ENCODE data around the gene ARHGAP21.
"Not testable (repeated sequence)": the region's sequence is repeated elsewhere in the genome, so short reads cannot be mapped to it uniquely, and the experiment has no call there.

ARHGAP21 gene

DNA sequence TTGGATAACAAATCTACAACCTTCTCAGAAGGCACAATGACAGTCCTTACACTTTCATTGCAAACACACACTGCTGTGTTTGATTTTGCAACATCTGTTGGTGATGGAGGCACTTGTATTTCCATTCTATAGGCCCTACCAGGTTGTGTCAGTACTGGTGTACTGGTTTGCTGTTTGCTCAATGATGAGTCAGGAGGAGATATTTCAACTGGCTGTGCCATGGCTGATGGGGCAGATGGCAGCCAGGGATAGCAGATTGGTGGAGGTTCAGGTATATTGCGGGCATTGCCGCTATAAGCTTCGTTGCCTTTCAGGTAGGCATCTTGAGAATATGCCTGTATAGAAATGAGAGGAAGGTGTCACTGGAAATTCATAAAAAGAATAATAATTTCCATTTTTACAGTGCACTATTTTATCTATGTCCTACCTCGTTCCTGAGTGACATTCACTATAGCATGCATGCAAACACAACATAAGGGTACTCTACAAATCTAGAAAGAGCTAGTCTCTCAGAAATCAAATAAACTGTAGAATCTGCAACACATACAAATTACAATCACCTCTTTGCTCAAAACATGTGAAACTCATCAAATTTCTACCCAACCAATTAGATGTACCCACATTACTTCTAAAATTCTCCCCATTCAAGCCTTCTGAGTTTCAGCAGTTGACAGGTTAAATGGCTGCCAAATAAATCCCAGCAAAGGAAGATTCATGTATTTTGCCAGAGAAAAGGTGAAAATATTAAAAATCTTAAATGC is 102.5 kb downstream of the ARHGAP21 start:
- DNase-seq, result not testable (repeated sequence)

DNA sequence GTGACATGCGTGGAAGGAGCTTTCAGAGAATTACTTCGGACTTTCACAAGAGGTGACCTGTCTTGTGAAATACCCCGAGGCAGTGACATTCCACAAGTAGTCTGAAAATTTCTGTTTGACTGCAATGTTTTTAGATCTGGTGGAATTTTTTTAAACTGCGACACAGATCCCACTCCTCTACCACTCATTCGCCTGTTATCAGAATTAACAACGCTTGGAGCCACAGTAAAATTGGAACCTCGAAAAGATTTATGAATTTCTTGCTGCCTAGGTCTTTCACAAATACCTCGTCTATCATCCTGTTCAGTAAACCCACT is 103.7 kb downstream of the ARHGAP21 start:
- not testable (repeated sequence) for DNase-seq

DNA sequence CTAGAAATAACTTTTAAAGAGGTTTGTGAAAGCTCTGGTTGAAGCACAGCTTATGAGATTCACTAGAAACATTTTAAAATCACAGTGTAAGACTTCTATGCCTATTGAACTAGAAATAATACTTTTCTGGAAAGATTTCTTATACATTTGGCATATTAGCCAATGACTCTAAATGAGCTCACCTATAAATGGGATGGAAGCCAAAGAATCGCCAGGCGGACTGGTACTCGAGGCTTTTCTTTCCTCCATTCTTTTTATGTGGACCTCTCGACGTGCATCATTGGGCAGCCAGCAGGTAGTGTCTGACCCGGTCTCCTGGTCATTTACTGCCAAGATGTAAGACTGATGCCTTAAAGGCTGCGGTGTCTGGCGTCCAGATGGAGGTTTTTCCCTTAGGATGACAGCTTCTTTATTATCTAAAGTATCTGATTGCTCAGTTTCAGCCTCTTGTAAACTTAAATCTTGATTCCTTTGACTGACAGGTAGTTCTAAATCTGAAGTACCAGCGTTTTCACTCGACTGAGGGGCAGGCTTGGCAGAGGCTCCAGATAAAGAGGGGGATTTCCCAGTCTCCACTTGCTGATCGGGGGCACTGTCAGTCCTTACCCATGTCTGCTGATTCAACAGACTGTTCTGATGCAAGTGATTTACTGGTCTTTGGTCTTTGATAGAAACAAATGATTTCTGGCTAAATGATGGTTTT is 104.2 kb downstream of the ARHGAP21 start:
- not testable (repeated sequence) for DNase-seq

DNA sequence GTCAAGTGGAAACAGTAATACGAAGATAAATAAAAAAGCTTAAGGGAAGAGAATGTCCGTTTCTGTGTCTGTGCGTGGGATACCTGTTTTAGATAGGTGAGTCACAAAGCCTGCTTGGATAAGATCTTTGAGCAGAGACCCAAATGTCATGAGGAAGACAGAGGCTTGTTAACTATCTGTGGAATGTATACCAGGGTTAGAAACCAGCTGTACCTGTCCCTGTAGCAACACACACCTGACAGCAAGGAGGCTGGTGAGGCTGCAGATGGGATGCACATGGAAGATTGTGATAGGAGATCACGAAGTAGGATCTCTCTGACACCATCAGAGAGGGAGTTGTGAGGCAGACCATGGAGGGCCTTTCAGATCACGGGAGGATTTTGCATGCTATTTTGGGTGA is 105.3 kb downstream of the ARHGAP21 start:
- no peak for DNase-seq

DNA sequence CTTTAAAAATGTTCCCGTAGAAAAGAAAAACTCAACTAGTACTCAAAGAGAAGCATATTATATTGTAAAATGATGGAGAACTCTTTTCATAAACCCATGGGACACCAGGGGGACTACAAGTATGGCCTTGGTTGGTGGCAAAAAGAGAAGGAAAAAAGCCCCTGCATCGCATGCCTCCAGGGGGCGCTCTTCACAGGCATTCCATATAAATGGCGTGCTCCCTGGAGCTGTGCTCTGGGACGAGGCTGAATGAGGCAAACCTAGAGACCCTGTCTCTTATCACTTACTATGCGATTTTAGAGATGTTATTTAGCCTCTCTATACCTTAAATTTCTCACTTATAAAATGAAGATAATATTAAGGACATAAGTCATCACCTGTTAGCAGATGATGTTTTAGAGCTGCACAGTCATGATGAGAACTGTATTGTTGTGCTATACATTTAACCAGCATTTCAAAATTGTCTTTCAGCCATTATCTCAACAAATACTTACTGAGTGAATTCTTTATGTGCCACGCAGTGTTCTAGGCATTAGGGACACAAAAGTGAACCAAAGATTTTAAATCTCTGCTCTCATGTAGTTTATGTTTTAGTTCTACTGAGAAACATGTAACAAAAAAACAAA is 105.8 kb downstream of the ARHGAP21 start:
- DNase-seq, result peak; percentile 46

DNA sequence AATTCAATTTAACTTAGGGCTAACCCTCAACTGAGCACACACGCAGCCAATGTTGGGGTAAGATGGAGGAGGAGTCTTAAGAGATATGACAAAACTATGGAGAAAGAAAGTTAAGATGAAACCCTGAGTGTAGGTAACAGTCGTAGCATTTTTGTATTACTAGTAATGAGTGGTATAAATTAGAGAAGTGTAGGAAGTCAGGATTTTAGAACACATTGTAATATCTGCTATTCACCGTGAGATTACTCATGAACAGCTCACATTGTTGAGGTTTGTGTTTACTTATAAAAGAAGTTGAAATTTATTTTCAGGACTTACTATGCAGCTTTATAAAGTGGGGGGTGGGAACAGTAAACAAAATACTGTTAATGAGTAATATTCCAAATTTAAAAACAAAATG is 107.2 kb downstream of the ARHGAP21 start:
- DNase-seq, result no peak

DNA sequence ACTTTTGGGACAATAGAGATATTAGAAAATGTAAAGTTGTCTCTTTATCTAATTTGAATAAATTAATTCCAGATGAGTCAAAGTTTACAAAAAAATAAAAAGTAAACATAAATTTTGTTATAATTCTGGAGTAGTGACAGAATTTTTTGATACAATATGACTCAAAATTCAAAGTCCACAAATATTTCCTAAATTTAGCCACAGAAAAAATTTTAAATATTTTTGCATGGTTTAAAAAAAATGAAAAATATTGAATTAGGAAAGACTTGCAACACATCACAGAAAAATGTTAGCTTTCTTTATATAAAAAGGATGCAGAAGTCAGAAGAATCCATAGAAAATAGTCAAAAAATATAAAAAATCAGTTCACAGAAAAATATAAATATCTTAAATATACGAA is 117.7 kb downstream of the ARHGAP21 start:
- DNase-seq, result no peak

DNA sequence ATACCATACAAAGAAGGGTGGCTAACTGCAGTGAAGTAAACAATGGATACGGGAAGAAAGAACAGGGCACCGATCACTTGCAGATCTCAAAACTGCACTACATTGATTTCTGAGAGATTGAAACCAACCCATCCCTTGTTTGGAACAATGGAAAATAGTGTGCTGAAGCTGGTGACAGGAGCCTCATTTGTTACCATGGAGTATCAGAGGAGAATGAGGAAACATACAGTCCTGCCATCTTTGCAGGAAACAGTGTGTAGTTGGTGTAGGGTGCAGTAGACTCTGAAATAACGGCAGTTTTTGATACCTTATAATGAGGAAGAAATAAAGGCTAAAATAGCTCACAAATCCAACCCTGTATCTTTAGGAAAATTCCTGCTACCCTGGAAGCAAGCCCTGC is 118.5 kb downstream of the ARHGAP21 start:
- DNase-seq, result no peak

DNA sequence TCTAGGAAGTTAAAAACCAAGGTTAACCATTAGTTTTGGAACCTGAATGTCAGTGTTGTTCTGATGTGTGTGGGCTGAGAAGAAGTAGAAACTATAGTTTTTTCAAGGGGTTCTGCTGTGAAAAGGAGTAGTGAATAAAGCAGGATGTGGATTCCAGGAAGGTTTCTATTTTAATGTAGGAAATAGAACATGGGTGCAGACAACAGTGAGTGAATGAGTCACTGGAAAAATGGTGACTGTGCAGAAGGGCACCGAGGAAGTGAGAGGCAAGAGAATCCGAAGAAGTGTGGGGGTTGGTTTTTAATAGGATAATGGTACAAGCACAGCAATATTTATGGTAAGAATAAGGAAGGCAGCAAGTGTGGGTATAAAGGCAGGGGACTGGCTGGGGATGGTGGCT is 120.4 kb downstream of the ARHGAP21 start:
- no peak for DNase-seq

DNA sequence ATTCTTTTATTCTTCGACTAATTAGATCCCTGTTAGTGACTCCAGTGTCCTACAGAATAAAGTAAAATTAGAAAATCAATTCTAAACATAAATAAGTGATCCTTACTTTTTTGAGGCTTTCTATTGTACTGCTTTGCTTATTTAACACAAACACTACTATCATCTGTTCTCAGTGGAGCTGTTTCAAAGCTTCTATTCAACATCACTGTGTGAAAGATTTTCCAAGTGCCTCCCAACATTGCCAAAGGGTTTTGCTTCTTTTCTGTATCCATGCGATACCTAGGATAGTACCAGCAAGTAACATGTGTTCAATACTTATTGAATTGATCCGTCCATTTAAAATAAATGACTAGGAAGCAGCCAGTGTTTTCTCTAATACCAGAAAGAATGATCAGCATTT is 125.7 kb downstream of the ARHGAP21 start:
- no peak for DNase-seq

DNA sequence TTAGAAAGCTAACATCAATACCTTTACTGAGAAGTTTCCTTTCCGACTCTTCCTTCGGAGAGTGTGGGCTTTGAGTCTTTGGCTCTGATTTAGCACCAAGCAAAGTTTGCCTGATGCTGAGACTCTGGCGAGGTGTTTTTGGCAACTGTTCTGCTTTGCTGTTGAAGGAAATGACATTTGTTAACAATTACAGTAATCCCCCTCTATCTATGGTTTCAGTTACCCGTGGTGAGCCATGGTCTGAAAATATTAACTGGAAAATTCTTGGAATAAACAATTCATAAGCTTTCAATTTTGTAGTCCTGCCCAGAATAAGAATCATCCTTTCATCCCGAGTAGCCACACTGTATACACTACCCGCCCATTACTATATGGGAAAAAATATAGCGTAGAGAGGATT is 126.3 kb downstream of the ARHGAP21 start:
- no peak for DNase-seq

DNA sequence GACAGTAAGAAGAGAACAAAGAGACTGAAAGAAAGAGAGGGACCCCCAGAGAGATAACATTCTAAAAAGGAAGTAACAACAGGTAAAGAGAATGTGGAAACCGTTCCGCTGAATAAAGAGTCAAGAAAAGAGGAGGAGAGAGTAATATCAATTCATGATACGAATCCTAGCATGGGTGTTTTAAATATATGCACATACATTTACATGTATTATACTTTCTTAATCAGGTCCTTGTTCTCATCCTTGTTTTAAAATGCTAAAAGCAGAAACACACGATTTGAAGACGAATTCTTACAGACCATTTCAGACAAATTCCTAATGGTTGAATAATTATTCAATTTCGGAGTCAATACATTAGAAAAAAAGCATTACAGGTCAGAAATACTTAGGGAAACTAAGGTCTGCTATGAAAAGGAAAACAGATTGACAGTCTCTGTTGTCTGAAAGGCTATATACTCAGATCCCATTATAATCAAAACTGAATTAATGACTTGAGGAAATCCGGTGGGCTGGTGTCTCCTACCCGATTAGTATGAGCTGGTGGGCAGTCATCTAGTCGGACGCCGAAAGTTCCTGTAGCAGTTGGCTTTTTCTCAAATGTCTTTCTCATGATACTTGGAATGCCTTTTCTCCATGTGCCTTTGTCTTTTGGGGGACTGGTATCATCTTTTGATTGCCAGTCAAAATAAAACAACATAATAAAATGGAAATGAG is 127.3 kb downstream of the ARHGAP21 start:
- DNase-seq, result no peak

DNA sequence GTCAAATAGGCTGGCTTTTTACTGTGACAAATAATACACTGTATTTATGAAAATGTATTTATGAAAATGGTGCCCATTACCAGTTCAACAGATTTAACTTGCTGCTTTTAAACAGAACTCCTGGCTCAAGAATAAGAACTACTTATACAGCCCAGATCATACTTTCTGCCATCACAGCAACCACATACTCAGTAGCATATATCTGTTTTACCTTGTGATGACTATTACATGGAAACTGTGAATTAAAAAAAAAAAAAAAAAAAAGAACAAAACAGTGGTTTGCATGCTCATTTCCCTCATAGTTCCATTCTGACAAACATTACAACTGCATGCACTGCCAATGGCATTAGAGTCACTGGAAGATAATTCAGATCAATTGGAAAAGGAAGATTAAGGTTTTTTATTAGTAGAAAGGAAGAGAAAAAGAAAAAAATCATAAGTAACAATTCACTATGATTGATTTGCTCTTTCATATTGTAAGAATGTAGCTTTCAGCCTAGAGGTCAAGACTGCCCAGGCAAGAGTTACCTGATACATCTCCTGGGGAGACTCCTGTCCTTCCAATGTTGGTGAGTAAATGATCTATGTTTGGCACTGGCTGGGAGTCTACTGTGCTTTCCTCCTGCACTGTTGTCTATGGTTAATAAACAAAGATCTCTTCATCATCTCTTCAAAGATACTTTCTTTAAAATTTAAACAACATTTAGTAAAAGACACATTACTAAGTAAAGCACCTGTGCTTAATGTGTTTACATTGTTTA is 132.8 kb downstream of the ARHGAP21 start:
- no peak for DNase-seq

DNA sequence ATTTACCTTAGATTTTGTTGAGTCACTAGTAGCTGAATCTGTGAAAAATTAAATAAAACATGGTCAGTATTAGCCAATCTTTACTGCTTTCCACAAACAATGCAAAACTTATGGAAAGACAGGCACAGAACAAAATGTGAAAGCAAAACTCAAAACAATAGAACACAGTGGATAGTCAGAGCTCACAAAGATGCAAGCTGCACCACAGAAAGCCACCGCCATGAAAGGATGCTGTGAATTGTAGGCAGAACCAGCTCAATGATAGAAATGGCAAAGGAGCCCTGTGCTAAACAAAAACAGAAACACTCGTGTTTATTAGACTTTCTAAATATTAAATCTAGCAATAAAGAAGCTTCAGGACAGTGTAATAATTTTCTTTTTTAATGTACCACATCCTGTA is 134.4 kb downstream of the ARHGAP21 start:
- DNase-seq, result no peak

DNA sequence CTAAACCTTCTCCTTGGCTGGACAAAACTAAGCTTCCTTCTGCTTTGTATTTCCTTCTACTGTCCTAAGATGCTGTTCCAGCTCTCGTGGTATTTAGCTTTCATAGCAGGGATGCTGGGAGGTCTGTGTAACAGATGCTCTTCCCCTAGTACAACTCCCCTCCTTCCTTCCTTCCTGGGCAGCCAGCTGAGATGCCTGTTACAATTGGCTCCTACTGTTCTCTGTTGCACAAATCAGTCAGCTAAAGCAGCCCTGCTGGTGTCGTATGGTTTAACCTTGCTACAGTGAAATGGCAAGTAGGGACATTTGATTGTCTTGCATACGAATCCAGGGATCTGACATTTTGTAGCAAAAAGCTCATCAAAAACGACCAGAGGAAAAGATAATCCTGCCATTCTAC is 143.8 kb downstream of the ARHGAP21 start:
- DNase-seq, result no peak

DNA sequence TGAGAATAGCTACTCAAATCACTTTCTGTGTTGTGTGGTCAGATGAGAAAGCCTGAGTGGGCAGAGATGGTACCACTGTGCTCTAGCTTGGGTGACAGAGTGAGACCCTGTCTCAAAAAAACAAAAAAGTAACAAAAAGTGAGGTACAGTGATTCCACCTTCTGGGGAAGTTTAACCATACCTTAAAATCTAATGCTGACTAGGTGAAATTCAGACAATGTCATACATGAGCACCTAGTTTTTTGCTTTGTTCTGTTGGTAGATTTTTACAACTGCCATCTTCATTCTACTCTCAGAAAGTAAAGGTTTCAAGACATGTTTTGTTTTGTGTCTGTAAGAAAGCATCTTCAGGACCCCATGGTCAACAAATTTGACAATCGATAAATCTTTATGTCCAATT is 144.2 kb downstream of the ARHGAP21 start:
- no peak for DNase-seq

DNA sequence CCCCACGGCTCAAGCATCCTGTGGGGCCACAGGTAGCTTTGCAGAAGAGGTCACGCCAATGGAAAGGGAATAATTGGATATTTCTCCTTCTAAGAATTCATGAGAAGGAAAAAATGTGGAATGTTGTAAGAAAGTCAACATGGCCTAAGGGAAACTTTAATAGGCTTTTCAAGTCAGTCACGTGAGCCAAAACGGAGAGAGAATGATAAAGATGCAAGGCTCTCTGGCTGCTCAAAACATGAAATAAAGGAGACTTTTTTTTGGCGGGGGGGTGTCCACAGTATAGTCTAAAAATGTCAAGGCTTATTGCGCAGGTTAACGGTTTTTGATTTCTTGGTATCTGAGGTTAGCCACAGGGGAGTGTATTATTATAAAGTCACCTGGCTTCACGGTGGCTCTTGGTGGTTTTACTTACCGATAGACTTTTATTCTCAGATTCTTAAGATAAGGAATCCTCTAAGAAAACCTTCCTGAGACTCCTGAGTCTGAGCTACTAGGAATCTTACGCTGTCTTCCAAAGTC is 148.1 kb downstream of the ARHGAP21 start:
- no peak for DNase-seq

DNA sequence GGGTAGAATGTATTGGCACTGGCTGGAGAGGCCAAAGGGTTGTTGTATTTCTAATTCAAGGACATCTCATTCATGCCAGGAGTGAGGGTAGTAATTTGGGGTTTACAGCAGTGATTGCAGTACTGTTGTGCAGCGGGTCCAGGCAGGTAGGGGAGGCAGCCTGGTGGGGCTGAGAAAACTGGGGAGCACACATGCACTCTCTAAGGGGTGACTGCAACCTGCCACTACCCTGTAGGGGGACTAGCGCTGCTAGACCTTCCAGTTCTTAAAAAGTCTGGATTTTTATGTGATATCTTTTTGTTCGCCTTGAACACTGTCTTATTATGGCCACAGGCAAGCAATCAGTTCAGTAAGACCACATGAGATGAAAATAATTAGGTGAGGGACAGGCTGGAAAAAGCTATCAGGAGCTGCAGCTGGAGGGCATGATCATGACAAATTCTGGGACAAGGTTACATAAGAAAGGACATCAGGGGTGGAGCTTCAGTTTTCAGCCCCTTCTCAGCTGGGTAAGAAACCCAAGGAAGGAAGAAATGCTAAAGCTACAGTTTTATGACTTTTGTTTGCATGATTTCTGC is 149.0 kb downstream of the ARHGAP21 start:
- no peak for DNase-seq

DNA sequence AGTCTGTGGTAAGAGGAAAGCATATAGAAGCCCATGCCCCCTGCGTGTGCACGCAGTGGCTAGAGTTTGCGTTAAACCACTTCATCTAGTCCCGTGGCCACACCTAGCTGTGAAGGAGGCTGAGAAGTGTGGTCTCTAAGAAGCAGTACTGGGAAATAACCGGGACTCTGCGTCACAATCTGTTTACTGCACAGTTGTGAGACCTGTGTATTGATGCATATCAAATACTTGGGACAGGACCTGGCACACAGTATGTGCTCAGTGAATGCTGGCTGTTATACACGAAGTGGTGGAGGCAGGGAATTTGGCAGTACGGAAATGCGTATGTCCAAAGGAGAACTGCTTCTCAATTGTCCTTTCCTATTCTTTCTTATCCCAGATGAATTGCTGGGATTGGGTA is 149.5 kb downstream of the ARHGAP21 start:
- no peak for DNase-seq

DNA sequence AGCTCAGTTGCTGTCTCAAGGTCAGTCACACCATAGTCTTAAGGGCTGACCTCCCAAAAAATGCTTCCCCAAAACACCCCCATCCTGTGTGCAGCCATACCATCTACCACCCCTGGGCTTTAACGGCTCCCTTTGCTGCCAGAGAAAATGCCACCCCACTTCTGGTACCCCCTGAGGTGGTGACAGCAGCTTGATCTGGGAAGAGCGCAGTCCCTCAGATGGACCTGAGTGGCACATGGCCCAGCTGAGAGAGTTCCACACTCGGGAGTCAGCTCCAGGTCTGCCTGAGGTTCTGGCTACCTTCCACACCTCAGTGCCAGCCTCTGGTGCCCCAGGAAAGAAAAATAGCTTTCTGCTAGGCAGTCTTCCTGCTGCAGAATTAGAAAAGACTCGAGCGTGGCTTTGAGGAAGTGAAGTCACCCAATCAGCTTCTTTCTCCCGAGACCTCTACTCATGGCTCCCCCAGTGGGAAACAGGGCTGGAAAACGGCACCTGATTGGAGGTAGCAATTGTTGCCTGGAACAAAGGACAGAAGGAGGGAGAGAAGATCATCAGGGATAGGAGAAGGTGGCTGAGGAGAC is 151.7 kb downstream of the ARHGAP21 start:
- DNase-seq, result no peak

DNA sequence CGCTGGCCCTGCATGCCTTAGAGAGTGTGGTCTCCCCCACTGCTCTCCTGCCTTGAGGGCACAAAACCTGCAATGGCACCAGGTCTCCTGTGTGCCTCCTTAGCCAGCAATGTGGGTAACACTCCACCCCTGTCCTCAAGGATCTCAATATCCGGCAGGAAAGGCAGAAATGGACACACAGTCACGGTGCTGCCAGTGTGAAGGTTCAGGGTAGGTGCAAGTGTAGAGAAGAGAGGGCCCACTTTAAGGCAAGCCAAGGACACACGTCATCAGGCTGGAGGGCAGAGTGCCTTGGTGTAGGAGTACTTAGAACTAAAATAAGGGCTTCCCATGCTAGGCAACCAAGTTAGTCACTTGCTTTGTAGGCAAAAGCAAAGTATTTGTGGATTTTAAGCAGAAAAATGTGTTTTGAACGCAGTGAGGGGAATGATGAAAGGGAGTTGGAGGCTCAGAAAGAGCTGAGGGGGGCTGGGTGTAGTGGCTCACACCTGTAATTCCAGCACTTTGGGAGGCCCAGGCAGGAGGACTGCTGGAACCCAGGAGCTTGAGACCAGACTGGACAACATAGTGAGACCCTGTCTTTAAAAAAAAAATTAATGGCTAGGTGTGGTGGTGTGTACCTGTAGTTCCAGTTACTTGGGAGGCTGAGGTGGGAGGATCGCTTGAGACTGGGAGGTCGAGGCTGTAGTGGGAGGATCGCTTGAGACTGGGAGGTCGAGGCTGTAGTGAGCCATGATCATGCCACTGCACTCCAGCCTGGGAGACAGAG is 152.8 kb downstream of the ARHGAP21 start:
- DNase-seq, result no peak

Data from CD4-positive, alpha-beta T cell treated with Interleukin-17A for 1 hour (primary cell).